HepG2 (cell line): Measurements from ENCODE around the gene RAB22A.

Source experiments
- EP300 ChIP-seq, 3 experiments: sonication (generic) in 1 of 3; formaldehyde crosslinking in 1 of 3; IDR thresholded peaks; 2 replicates each; pipeline versions ENCODE4 v1.5.1 to v1.6.1; 2011 to 2020; ENCODE audit warnings: low read depth in 2 of 3, low read length in 2 of 3, borderline replicate concordance in 1 of 3, improper control_type of control experiment in 1 of 3, mild to moderate bottlenecking in 1 of 3, missing genetic modification reagents in 1 of 3, moderate library complexity in 1 of 3
- EZH2 ChIP-seq: conservative IDR thresholded peaks from 2 replicates; pipeline ENCODE4 v1.6.1; 2012; ENCODE audit warnings: mild to moderate bottlenecking, low read depth, low read length, moderate library complexity
- HOXA3 ChIP-seq: sonication (generic); formaldehyde crosslinking; IDR thresholded peaks from 2 replicates; pipeline ENCODE4 v1.5.0; 2020; ENCODE audit warnings: missing genetic modification reagents
- IKZF4 ChIP-seq: sonication (generic); formaldehyde crosslinking; IDR thresholded peaks from 2 replicates; pipeline ENCODE4 v1.5.1; 2020; ENCODE audit warnings: borderline replicate concordance, mild to moderate bottlenecking, low read depth, missing genetic modification reagents; ENCODE audit errors: not compliant biosample characterization
- JUNB ChIP-seq: sonication (generic); formaldehyde crosslinking; IDR thresholded peaks from 2 replicates; pipeline ENCODE4 v1.8.0; 2022; ENCODE audit warnings: missing genetic modification reagents, mild to moderate bottlenecking, borderline replicate concordance
- KDM1A ChIP-seq: IDR thresholded peaks from 2 replicates; pipeline ENCODE4 v1.6.1; 2016; ENCODE audit warnings: missing compliant biosample characterization
- PHF21A ChIP-seq: sonication (generic); formaldehyde crosslinking; IDR thresholded peaks from 2 replicates; pipeline ENCODE4 v1.5.0; 2020; ENCODE audit warnings: mild to moderate bottlenecking, missing genetic modification reagents
- UBTF ChIP-seq: sonication (generic); formaldehyde crosslinking; IDR thresholded peaks from 2 replicates; pipeline ENCODE4 v1.4.0; 2020; ENCODE audit warnings: mild to moderate bottlenecking, missing genetic modification reagents
- ZMAT3 ChIP-seq: sonication (generic); formaldehyde crosslinking; conservative IDR thresholded peaks from 2 replicates; pipeline ENCODE4 v1.7.0; 2021; ENCODE audit warnings: missing genetic modification reagents
- ZNF746 ChIP-seq: sonication (generic); formaldehyde crosslinking; IDR thresholded peaks from 2 replicates; pipeline ENCODE4 v1.8.0; 2022; ENCODE audit warnings: mild to moderate bottlenecking, missing genetic modification reagents
- TF ChIP-seq, protein P1 (sequence below): sonication (generic); formaldehyde crosslinking; IDR thresholded peaks from 2 replicates; pipeline ENCODE4 v1.4.0; 2020; ENCODE audit warnings: missing genetic modification reagents, borderline replicate concordance

DNA sequence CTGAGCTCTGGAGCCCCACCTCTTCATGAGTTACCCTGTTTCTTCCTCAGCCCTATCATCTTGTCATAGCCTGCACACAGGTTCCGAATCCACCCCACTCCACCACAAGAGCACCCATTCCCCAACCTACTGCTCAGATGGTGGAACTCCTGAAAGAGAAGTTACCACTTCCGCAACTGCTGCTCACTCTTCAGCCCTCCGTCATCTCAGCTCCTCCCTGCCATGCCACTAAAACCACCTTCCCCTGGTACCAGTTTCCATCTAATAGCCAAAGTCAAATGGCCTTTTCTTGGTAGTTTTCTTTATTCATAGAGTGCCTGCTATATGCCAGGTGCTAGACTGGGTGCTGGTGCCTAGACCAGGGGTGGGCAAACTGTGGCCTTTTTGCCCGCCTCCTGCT is 3.9 kb downstream of the RAB22A start:
- TF ChIP-seq PHF21A (CRISPR knock-in tag) (no peak), JUNB (no peak), UBTF (no peak), IKZF4 (CRISPR knock-in tag) (no peak), ZMAT3 (CRISPR knock-in tag) (no peak), EZH2 (no peak), KDM1A (no peak), ZNF746 (CRISPR knock-in tag) (no peak), EP300 (IDR thresholded peaks at IDR 0.05; ENCODE audit: low read depth in 2 of 2, low read length in 2 of 2) (no peak), EP300 (CRISPR knock-in tag; IDR thresholded peaks at IDR 0.05; ENCODE audit: borderline replicate concordance) (no peak), HOXA3 (no peak)
- TF ChIP-seq, protein P1, sequence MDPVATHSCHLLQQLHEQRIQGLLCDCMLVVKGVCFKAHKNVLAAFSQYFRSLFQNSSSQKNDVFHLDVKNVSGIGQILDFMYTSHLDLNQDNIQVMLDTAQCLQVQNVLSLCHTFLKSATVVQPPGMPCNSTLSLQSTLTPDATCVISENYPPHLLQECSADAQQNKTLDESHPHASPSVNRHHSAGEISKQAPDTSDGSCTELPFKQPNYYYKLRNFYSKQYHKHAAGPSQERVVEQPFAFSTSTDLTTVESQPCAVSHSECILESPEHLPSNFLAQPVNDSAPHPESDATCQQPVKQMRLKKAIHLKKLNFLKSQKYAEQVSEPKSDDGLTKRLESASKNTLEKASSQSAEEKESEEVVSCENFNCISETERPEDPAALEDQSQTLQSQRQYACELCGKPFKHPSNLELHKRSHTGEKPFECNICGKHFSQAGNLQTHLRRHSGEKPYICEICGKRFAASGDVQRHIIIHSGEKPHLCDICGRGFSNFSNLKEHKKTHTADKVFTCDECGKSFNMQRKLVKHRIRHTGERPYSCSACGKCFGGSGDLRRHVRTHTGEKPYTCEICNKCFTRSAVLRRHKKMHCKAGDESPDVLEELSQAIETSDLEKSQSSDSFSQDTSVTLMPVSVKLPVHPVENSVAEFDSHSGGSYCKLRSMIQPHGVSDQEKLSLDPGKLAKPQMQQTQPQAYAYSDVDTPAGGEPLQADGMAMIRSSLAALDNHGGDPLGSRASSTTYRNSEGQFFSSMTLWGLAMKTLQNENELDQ (CRISPR knock-in tag), result no peak
